CD14-positive monocyte (primary cell): ENCODE data around the gene SPTBN2. TPM values are rescaled to one million over a fixed set of nuclear protein-coding genes. Genes with fewer than 3 reads are reported as not detected.

ENCODE experiments used
- DNase-seq, 3 donors: peaks; one replicate each; pipeline ENCODE4 v3.0.0-alpha.2; 2011 to 2022
- H2AFZ ChIP-seq: 2 replicates; pipeline ENCODE4 v1.6.0; 2012; ENCODE audit warnings: mild to moderate bottlenecking, low read depth, low read length, inconsistent platforms; ENCODE audit not compliant: insufficient read depth, poor library complexity, severe bottlenecking
- H3K27ac ChIP-seq, 2 donors: 1 replicate in 1 of 2; 2 replicates in 1 of 2; pipeline ENCODE4 v1.5.1; 2012 to 2013; ENCODE audit warnings: low read length in 2 of 2, control low read depth in 1 of 2, inconsistent platforms in 1 of 2, low read depth in 1 of 2, mild to moderate bottlenecking in 1 of 2
- H3K27me3 ChIP-seq, 2 donors: one replicate each; pipeline versions ENCODE4 v1.6.0 to v1.6.1; 2011 to 2013; ENCODE audit warnings: low read length in 2 of 2; ENCODE audit not compliant: control insufficient read depth in 2 of 2, insufficient read depth in 2 of 2
- H3K36me3 ChIP-seq, 2 donors: replicated peaks in 1 of 2; 1 replicate in 1 of 2; 2 replicates in 1 of 2; pipeline versions ENCODE4 v1.5.1 to v1.6.1; 2012 to 2013; ENCODE audit warnings: low read length in 2 of 2, control low read depth in 1 of 2, inconsistent platforms in 1 of 2, mild to moderate bottlenecking in 1 of 2; ENCODE audit not compliant: insufficient read depth in 2 of 2, control insufficient read depth in 1 of 2
- H3K4me1 ChIP-seq, 2 donors: 1 replicate in 1 of 2; 2 replicates in 1 of 2; pipeline versions ENCODE4 v1.5.1 to v1.6.1; 2012 to 2013; ENCODE audit warnings: low read length in 2 of 2, control low read depth in 1 of 2, inconsistent platforms in 1 of 2, mild to moderate bottlenecking in 1 of 2, moderate library complexity in 1 of 2; ENCODE audit not compliant: insufficient read depth in 2 of 2, control insufficient read depth in 1 of 2
- H3K4me2 ChIP-seq: replicated peaks from 2 replicates; pipeline ENCODE3; 2012; ENCODE audit warnings: low read length, moderate library complexity, mild to moderate bottlenecking; ENCODE audit not compliant: poor library complexity, severe bottlenecking; ENCODE audit errors: extremely low read depth
- H3K4me3 ChIP-seq, 3 experiments: fragments of 200-600 bp in 1 of 3; sonication (generic) in 1 of 3; replicated peaks in 1 of 3; 1 replicate in 2 of 3; 2 replicates in 1 of 3; pipeline ENCODE4 v1.5.1; 2011 to 2013; ENCODE audit warnings: low read length in 3 of 3, mild to moderate bottlenecking in 3 of 3, control low read depth in 2 of 3, low read depth in 2 of 3, inconsistent platforms in 1 of 3, moderate library complexity in 1 of 3
- H3K79me2 ChIP-seq: 2 replicates; pipeline ENCODE4 v1.6.0; 2012; ENCODE audit warnings: mild to moderate bottlenecking, control low read depth, inconsistent platforms, low read length, moderate library complexity; ENCODE audit not compliant: insufficient read depth
- H3K9ac ChIP-seq: 2 replicates; pipeline ENCODE4 v1.6.0; 2017; ENCODE audit warnings: low read length, mild to moderate bottlenecking; ENCODE audit not compliant: insufficient read depth, poor library complexity, severe bottlenecking
- H3K9me3 ChIP-seq, 2 donors: replicated peaks in 1 of 2; 1 replicate in 1 of 2; 2 replicates in 1 of 2; pipeline versions ENCODE4 v1.5.1 to v1.6.1; 2012 to 2013; ENCODE audit warnings: low read length in 2 of 2, control low read depth in 1 of 2; ENCODE audit not compliant: control insufficient read depth in 1 of 2, insufficient read depth in 1 of 2
- H4K20me1 ChIP-seq: 2 replicates; pipeline ENCODE4 v1.6.0; 2012; ENCODE audit warnings: mild to moderate bottlenecking, low read length, control low read depth, moderate library complexity; ENCODE audit not compliant: insufficient read depth
- H3K27ac Mint-ChIP-seq, 7 donors: one replicate each; pipeline ENCODE4 v1.8.0; 2020; ENCODE audit warnings: mild to moderate bottlenecking in 7 of 7, mixed read lengths in 7 of 7, moderate library complexity in 6 of 7, inconsistent platforms in 2 of 7
- H3K27me3 Mint-ChIP-seq, 3 donors: one replicate each; pipeline ENCODE4 v1.8.0; 2021 to 2022; ENCODE audit warnings: low read depth in 3 of 3, mild to moderate bottlenecking in 3 of 3, mixed read lengths in 3 of 3, moderate library complexity in 3 of 3, inconsistent platforms in 1 of 3
- H3K36me3 Mint-ChIP-seq, 2 donors: one replicate each; pipeline ENCODE4 v1.8.0; 2020; ENCODE audit warnings: mixed read lengths in 2 of 2, inconsistent platforms in 1 of 2, mild to moderate bottlenecking in 1 of 2
- H3K4me1 Mint-ChIP-seq: one replicate; pipeline ENCODE4 v1.8.0; 2020; ENCODE audit warnings: mild to moderate bottlenecking, mixed read lengths
- H3K4me3 Mint-ChIP-seq, 2 donors: one replicate each; pipeline ENCODE4 v1.8.0; 2020; ENCODE audit warnings: mild to moderate bottlenecking in 2 of 2, mixed read lengths in 2 of 2, moderate library complexity in 1 of 2
- H3K9me3 Mint-ChIP-seq, 7 donors: one replicate each; pipeline ENCODE4 v1.8.0; 2020 to 2022; ENCODE audit warnings: mixed read lengths in 7 of 7, mild to moderate bottlenecking in 6 of 7, moderate library complexity in 6 of 7, inconsistent platforms in 2 of 7
- WGBS: methylation state at CpG from one replicate; pipeline ENCODE4 v1.1.5; 2013; ENCODE audit warnings: missing lambda C conversion rate; ENCODE audit not compliant: insufficient coverage; 5-methylcytosine and 5-hydroxymethylcytosine counted together
- intact Hi-C, 2 donors: fragments of 100-400 bp; cut with micrococcal nuclease; formaldehyde crosslinking; loops; one replicate each; pipeline versions ENCODE4 v1.15.0 to v1.15.1; 2023
- polyA plus RNA-seq, 3 donors: library from polyadenylated mRNA; depleted of rRNA in 1 of 3; unstranded in 2 of 3; stranded (reverse) in 1 of 3; fragments of 300-500 nt in 2 of 3; fragments of >200 nt in 1 of 3; fragmentation: Illumina TruSeq in 2 of 3; gene quantifications; 1 replicate in 2 of 3; 2 replicates in 1 of 3; pipeline ENCODE4 v1.2.3, GENCODE V29; 2012 to 2021
- TF ChIP-seq, protein P1 (sequence below): fragments of 200-600 bp; IDR thresholded peaks from one replicate; pipeline ENCODE4 v1.8.0; 2022; ENCODE audit warnings: antibody characterized with exemption, mild to moderate bottlenecking

SPTBN2 gene
- polyA plus RNA-seq, 3 donors: not detected

DNA sequence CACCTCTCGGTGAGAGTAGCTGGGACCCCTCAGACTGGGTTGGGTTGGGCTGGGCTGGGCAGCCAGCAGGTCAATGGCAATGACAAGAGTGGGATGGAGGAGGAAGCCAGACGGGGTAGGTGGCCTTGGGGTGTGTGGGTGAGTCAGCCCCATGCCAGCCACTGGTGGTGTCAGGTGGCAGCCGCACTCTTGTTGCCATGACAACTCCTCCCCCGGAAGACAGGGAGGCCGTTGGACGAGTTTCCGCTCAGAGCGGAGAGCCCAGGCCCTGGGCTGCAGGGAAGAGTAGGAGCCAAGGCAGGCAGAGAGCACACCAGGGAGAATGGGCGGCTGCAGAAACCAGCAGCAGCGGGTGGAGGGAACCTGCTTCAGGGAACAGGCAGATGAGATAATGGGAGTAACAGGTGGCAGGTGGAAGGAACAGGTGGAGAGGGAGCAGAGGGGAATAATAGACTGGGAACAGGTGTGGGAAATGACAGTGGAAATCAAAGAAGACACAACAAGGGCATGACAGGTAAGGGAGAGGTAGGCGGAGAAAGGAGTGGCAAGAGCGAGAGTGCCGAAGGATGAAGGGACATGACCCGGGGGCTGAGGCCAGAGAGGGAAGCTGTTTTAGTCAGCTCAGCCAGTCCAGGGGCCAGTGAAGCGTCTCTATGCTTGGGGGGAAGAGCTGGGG lies 8.7 kb downstream of the SPTBN2 start:
- Mint-ChIP-seq H3K36me3 (no peaks in the 10 kb centered on the region), H3K27ac (peak overlapping the region in 1 of 7 donors; percentile 72), H3K4me3 (no peak overlapping the region), H3K9me3 (peaks cover 0 to 4% (median 0%) of the 10 kb centered on the region in 7 donors), H3K4me1 (peaks cover 12% of the 10 kb centered on the region), H3K27me3 (peaks cover 22 to 28% (median 27%) of the 10 kb centered on the region in 3 donors)
- Histone ChIP-seq H3K9ac (no peak overlapping the region), H3K4me3 (no peak overlapping the region), H3K79me2 (no peaks in the 10 kb centered on the region), H4K20me1 (no peaks in the 10 kb centered on the region), H3K4me2 (no peak overlapping the region), H3K27me3 (peaks cover 10 to 18% of the 10 kb centered on the region in 2 donors), H2AFZ (no peak overlapping the region), H3K36me3 (no peaks in the 10 kb centered on the region), H3K27ac (no peak overlapping the region), H3K9me3 (peaks cover 0 to under 1% of the 10 kb centered on the region in 2 donors), H3K4me1 (no peaks in the 10 kb centered on the region)
- TF ChIP-seq, protein P1, sequence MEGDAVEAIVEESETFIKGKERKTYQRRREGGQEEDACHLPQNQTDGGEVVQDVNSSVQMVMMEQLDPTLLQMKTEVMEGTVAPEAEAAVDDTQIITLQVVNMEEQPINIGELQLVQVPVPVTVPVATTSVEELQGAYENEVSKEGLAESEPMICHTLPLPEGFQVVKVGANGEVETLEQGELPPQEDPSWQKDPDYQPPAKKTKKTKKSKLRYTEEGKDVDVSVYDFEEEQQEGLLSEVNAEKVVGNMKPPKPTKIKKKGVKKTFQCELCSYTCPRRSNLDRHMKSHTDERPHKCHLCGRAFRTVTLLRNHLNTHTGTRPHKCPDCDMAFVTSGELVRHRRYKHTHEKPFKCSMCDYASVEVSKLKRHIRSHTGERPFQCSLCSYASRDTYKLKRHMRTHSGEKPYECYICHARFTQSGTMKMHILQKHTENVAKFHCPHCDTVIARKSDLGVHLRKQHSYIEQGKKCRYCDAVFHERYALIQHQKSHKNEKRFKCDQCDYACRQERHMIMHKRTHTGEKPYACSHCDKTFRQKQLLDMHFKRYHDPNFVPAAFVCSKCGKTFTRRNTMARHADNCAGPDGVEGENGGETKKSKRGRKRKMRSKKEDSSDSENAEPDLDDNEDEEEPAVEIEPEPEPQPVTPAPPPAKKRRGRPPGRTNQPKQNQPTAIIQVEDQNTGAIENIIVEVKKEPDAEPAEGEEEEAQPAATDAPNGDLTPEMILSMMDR: no peak
- peak in 2 of 3 donors; percentile 4 to 31 for DNase-seq
- intact Hi-C loops: no loop called here
- WGBS: 70% methylated on average over 12 of the region's 15 CpGs

- peaks cover 12 to 19% (median 18%) of the 10 kb centered on the region in 3 donors for H3K27me3 Mint-ChIP-seq
- no peaks in the 10 kb centered on the region for H3K79me2 ChIP-seq
- H3K4me2 ChIP-seq: no peak overlapping the region
- no peaks in the 10 kb centered on the region for H4K20me1 ChIP-seq
- no peak for DNase-seq
- H3K4me3 ChIP-seq: no peak overlapping the region
- WGBS: 89% methylated on average over 6 of the region's 8 CpGs
- peaks cover 0 to 9% of the 10 kb centered on the region in 2 donors for H3K27me3 ChIP-seq
- H3K4me1 ChIP-seq: no peaks in the 10 kb centered on the region
- intact Hi-C loops: loop anchor here in 1 of 2 donors (5.0 kb wide), 1 partner anchor 98 kb away; no protein-coding TSS in a partner anchor
- no peaks in the 10 kb centered on the region for H3K36me3 Mint-ChIP-seq
- no peak overlapping the region for H3K4me3 Mint-ChIP-seq
- peak overlapping the region in 1 of 7 donors; percentile 35 for H3K27ac Mint-ChIP-seq
- TF ChIP-seq, protein P1: no peak
- peaks cover 0 to 4% (median 0%) of the 10 kb centered on the region in 7 donors for H3K9me3 Mint-ChIP-seq
- H3K27ac ChIP-seq: no peak overlapping the region
- H3K9ac ChIP-seq: no peak overlapping the region
- H3K4me1 Mint-ChIP-seq: peaks cover 12% of the 10 kb centered on the region
- no peak overlapping the region for H2AFZ ChIP-seq
- H3K36me3 ChIP-seq: no peaks in the 10 kb centered on the region
- no peaks in the 10 kb centered on the region for H3K9me3 ChIP-seq
Measured at GRCh38 chr11:66719111-66719872, 9.7 kb downstream of the SPTBN2 start.
